Kidney (tissue), 14 donors: ENCODE measurements around the gene CYTL1. TPM values are rescaled to one million over a fixed set of nuclear protein-coding genes. Genes with fewer than 3 reads are reported as not detected.
A peak's percentile ranks its signal among the peaks of the same experiment; 100 is the strongest.

Experiments used
- DNase-seq, 5 donors: peaks; one replicate each; pipeline ENCODE4 v3.0.0-alpha.2; 2013 to 2020
- FAIRE-seq: peaks from 2 replicates; lab custom pipeline; 2012; peaks lifted over from hg19 to GRCh38; lab: Jason Lieb, UNC
- H3K27ac ChIP-seq, 2 donors: one replicate each; pipeline ENCODE4 v1.7.0; 2013; ENCODE audit warnings: low read depth in 2 of 2, low read length in 2 of 2, inconsistent platforms in 1 of 2
- H3K27me3 ChIP-seq: one replicate; pipeline ENCODE4 v1.7.1; 2013; ENCODE audit warnings: low read length, inconsistent platforms; ENCODE audit not compliant: control insufficient read depth, insufficient read depth
- H3K36me3 ChIP-seq, 3 donors: one replicate each; pipeline versions ENCODE4 v1.7.0 to v1.7.1; 2013; ENCODE audit warnings: low read length in 3 of 3, control low read depth in 1 of 3, inconsistent platforms in 1 of 3; ENCODE audit not compliant: insufficient read depth in 3 of 3, control insufficient read depth in 2 of 3
- H3K4me1 ChIP-seq, 3 donors: one replicate each; pipeline versions ENCODE4 v1.7.0 to v1.7.1; 2013; ENCODE audit warnings: low read length in 3 of 3, inconsistent platforms in 1 of 3, low read depth in 1 of 3; ENCODE audit not compliant: control insufficient read depth in 2 of 3, insufficient read depth in 2 of 3
- H3K4me3 ChIP-seq, 3 donors: one replicate each; pipeline versions ENCODE4 v1.7.0 to v1.8.1; 2013; ENCODE audit warnings: low read length in 3 of 3, control low read depth in 1 of 3, inconsistent platforms in 1 of 3
- H3K9ac ChIP-seq, 3 donors: one replicate each; pipeline versions ENCODE4 v1.7.0 to v1.7.1; 2013; ENCODE audit warnings: low read length in 3 of 3, control low read depth in 1 of 3, inconsistent platforms in 1 of 3
- H3K9me3 ChIP-seq, 3 donors: one replicate each; pipeline versions ENCODE4 v1.7.0 to v1.7.1; 2013; ENCODE audit warnings: low read length in 3 of 3, control low read depth in 1 of 3, inconsistent platforms in 1 of 3; ENCODE audit not compliant: control insufficient read depth in 2 of 3, insufficient read depth in 1 of 3
- intact Hi-C: fragments of 100-400 bp; cut with DNase I; formaldehyde crosslinking; loops from one replicate; pipeline ENCODE4 v1.11.1; 2022
- polyA plus RNA-seq: library from polyadenylated mRNA; stranded (reverse); fragments of 350-450 nt; fragmentation: Illumina TruSeq; extraction: RNeasy Lipid Tissue Mini Kit (QIAGEN cat#74804); gene quantifications from one replicate; pipeline ENCODE4 v1.2.3, GENCODE V29; 2014; ENCODE audit warnings: low read depth, low replicate concordance; ENCODE audit not compliant: insufficient read depth
- total RNA-seq: library from RNA; stranded (reverse); fragmentation: NEBNext Ultra II Directional; extraction: Animal tissue kit (Norgen Biotek cat#: 25700); gene quantifications from one replicate; pipeline ENCODE4 v1.2.1, GENCODE V29; 2021
- TF ChIP-seq, protein P1 (sequence below): IDR thresholded peaks from 3 replicates; pipeline ENCODE4 v1.5.1; 2012; ENCODE audit warnings: mild to moderate bottlenecking, moderate library complexity, borderline replicate concordance; ENCODE audit not compliant: insufficient read depth; ENCODE audit errors: extremely low read depth
- donor health status: control.
- donor health status: control.
- donor health status: control.
- donor health status: control.
- donor health status: control.
- donor health status: DM: yes; HTN: yes; CAD: no.
- donor health status: Normal renal cell carcinoma (clear cell type).

The CYTL1 gene
- total and polyA plus RNA-seq, 2 donors from 2014 or later, result 1.7 TPM; not detected in 1

DNA sequence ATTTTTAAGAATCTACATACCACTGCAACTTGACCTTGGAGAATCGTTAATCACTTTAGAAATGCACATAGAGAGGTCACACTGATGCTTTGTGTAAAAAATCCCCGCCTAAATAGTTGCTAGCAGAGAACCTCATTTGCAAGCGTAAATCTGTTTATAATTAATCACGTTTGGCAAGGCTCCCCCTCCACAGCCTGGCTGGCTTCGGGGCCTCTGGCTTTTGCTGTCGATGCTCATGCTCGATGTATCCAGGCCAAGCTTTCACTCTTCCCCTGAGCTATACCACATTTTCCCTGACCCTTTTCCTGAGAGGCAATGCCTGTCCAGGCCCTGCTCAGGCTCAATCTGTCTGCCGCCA is 23.4 kb downstream of the CYTL1 start:
- no peak overlapping the region for H3K4me3 ChIP-seq
- FAIRE-seq (no peak), DNase-seq (peak in 3 of 5 donors; percentile 24 to 64 (median 35))
- peaks cover 0 to 8% (median 6%) of the 10 kb centered on the region in 3 donors for H3K4me1 ChIP-seq
- no peak overlapping the region for H3K9ac ChIP-seq
- H3K27ac ChIP-seq, result no peak overlapping the region
- H3K9me3 ChIP-seq, result no peaks in the 10 kb centered on the region
- H3K27me3 ChIP-seq, result no peaks in the 10 kb centered on the region
- TF ChIP-seq, protein P1, sequence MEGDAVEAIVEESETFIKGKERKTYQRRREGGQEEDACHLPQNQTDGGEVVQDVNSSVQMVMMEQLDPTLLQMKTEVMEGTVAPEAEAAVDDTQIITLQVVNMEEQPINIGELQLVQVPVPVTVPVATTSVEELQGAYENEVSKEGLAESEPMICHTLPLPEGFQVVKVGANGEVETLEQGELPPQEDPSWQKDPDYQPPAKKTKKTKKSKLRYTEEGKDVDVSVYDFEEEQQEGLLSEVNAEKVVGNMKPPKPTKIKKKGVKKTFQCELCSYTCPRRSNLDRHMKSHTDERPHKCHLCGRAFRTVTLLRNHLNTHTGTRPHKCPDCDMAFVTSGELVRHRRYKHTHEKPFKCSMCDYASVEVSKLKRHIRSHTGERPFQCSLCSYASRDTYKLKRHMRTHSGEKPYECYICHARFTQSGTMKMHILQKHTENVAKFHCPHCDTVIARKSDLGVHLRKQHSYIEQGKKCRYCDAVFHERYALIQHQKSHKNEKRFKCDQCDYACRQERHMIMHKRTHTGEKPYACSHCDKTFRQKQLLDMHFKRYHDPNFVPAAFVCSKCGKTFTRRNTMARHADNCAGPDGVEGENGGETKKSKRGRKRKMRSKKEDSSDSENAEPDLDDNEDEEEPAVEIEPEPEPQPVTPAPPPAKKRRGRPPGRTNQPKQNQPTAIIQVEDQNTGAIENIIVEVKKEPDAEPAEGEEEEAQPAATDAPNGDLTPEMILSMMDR, result no peak
- H3K36me3 ChIP-seq, result no peaks in the 10 kb centered on the region
- intact Hi-C loops, result no loop called here

DNA sequence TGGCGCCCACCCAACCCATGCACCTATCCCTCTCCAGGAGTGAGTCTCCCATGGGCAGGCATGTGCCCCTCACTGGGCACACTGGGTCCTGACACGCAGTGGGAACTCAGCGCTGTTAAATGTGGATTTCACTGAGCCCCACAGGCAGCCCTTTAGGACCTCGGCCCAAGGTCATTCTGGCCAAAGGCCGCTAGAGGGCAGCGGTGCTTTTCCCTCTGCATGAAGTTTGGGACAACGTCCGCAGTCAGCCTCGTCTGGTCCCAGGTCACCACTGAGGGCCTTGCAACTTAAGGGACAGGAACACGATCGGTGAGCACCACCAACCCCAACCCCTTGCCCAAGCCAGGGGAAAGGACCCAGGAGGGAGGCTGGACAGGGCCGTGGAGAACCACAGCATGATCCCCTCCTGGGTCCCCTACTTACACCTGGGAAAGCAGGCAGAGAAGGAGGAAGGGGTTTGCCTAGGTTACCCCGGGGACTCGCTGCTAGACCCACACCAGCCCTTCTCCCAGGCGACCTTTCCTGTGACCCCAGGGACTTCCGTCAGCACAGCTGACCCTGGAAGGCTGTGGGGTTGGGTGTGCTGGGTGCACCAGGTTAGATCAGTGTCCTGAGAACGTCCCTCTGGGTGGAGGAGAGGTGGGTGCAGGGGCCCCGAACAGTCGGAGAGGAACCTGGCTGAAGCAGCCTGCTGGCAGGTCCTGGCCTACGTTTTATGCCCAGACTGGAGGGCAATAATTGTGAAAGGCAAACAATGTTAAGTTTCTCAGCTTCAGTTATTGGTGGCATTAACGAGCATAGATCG is 24.0 kb downstream of the CYTL1 start:
- FAIRE-seq (no peak), DNase-seq (peak; percentile 69 to 89 (median 79))
- TF ChIP-seq, protein P1, result peak; percentile 81
- Histone ChIP-seq H3K4me1 (peaks cover 0 to 8% (median 6%) of the 10 kb centered on the region in 3 donors), H3K9me3 (no peaks in the 10 kb centered on the region), H3K27ac (no peak overlapping the region), H3K4me3 (no peak overlapping the region), H3K36me3 (no peaks in the 10 kb centered on the region), H3K9ac (no peak overlapping the region), H3K27me3 (no peaks in the 10 kb centered on the region)
- intact Hi-C loops, result no loop called here

DNA sequence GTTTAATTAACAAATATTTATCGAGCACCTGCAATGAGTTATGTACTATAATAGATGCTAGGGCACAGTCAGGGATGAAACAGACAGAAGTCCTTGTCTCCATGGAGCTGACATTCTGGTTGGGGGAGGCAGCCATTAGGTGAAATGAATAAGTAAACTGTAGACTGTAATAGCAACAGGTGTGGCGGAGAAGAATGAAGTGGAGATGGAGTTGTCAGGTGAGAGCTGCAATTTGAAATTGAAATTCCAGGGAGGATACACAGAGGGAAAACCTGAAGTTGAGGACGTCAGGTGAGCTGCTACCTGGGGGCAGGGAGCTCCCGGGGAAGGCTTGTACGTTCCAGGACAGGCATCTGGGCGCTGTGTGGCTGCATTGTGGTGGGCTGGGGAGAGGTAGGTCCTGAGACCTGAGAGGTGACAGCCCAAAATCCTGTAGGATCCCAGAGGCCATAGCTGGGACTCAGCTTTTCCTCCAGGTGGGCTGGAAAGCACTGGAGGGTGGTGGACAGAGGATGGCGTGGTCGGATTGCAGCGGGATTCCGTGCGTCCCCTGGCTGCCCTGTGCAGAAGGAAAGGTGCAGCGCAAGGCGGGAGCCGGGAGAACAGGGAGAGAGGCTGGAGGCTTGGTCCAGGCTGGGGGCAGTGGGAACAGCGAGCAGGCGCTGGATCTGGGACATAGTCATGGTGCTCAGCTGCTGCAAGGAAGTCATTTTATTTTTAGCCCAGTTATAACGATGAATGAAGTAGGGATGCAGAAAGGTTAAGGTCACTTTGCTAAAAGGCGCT is 24.8 kb downstream of the CYTL1 start:
- Histone ChIP-seq H3K27ac (no peak overlapping the region), H3K4me3 (no peak overlapping the region), H3K27me3 (no peaks in the 10 kb centered on the region), H3K36me3 (no peaks in the 10 kb centered on the region), H3K9me3 (no peaks in the 10 kb centered on the region), H3K4me1 (peaks cover 0 to 8% (median 6%) of the 10 kb centered on the region in 3 donors), H3K9ac (no peak overlapping the region)
- no peak for FAIRE-seq
- TF ChIP-seq, protein P1, result no peak
- intact Hi-C loops, result no loop called here
- no peak for DNase-seq
